HG02938 (cell line): ENCODE measurements around the gene ANXA11.

Experiments
- ATAC-seq: cut with Tn5 transposase; IDR thresholded peaks from one replicate; pipeline ENCODE4 v1.9.1; 2021; ENCODE audit warnings: mild to moderate bottlenecking, moderate library complexity; ENCODE audit not compliant: unreplicated experiment

The ANXA11 gene

GRCh38 chr10:80118669-80119068 lies 86.7 kb downstream of the ANXA11 start:
- ATAC-seq = no peak

DNA sequence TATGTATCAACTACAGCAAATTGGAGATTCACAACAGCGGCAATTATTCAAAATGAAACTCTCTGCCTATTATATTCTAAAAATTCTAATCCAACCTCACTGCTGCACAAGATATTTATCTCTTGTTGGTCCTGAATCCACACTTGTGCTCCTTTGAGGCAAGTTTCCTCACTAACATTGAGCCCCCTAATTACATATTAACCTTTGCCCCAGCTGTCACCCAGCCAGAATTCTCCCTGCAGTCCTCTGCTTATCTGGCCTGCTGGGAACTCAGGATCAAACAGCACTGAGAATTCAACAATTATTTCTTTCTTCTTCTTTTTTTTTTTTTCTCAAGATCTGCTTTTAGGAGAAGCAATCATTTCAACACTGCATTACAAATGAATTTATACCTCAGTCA lies 94.4 kb downstream of the ANXA11 start:
- ATAC-seq = no peak

DNA sequence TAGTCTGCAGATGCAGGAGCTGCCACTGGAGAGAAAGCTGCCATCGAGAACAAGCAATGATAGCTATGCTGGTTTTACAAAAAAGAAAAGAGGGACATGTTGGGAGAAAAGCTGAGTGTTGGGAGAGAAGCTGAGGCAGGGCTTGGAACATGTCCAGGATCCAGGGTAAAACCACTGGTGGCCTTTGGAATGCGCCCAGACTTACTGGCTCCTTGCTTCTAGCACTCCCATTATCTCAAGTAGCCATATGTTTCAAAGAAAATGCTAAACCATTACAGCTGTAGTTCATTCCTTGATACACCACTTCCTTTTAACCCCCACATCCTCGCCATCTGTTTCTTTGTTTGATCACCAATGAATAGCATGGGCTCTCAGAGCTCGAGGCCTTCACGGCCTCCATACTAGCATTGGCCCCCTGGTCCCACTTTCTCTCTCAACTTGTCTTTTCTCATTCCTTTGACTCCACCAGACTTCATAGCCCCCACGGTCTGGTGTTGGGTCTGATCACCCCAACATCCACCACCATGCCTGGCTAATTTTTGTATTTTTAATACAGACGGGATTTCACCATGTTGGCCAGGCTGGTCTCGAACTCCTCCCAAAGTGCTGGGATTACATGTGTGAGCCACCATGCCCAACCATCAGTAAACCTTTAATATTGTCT lies 96.6 kb downstream of the ANXA11 start:
- ATAC-seq = no peak

DNA sequence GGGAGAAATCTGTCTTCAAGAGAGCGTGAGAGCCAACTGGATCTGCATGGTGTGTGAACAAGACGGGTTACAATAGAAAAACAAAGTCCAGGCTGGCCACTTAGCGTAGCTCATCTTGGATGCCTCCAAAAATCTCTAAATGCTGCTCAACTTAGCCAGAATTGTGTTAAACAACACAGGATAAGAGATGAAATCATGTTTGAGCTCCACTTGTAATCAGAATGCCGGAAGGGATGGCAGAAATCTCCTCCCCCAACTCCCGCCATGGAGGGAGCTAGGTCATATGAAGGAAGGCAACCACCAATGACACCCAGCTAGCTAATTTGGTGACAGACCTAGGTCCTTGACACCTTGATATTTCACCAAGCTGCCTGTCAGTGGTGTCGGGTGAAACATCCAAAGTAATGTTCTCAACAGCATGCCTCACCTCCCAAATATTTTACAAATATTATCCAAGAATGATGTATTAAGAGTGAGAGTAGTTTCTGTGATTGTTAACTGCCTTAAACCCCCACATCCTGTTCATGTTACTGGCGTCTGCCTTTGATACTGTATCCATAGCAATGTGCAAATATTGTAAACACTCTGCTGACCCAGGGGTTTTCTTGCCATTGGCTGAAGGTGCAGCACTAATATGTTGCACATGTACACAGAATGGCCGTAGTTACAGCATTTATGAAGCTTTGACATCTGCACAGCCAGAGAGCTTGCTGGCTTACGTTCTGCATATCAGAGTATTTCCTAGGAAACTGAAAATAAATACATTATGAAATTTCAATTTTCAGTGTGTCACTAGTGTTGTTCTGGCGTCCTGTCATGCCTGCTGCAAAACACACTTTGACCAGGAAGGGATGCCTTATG lies 101.0 kb downstream of the ANXA11 start:
- peak; percentile 97 for ATAC-seq
